WTC11 (cell line): Measurements from ENCODE around the gene WDR5B. TPM values are rescaled to one million over a fixed set of nuclear protein-coding genes. Genes with fewer than 3 reads are reported as not detected.

Experiments used
- ATAC-seq: fragments of 200-7000 bp; cut with Tn5 transposase; 2 replicates; pipeline ENCODE4 v1.10.0; 2021; ENCODE audit warnings: mild to moderate bottlenecking, moderate library complexity
- CTCF ChIA-PET: fragments of 300-600 bp; sonication (Branson Sonifier 250); formaldehyde crosslinking; loops from one replicate; lab custom pipeline; 2021; ENCODE audit warnings: antibody characterized with exemption; lab: Charles Lee
- POLR2A ChIA-PET: fragments of 350-600 bp; sonication (Branson Sonifier 250); formaldehyde crosslinking; loops from one replicate; lab custom pipeline; 2021; ENCODE audit warnings: antibody characterized with exemption; lab: Charles Lee
- DNase-seq: peaks from one replicate; pipeline ENCODE4 v3.0.0; 2021; ENCODE audit warnings: low spot score
- H3K27ac Mint-ChIP-seq: 2 replicates; pipeline ENCODE4 v1.8.0; 2021; ENCODE audit warnings: mixed read lengths
- H3K27me3 Mint-ChIP-seq: 2 replicates; pipeline ENCODE4 v1.8.0; 2021; ENCODE audit warnings: low read depth, mild to moderate bottlenecking, moderate library complexity, mixed read lengths
- H3K36me3 Mint-ChIP-seq: 2 replicates; pipeline ENCODE4 v1.8.0; 2021; ENCODE audit warnings: mixed read lengths
- H3K4me1 Mint-ChIP-seq: 2 replicates; pipeline ENCODE4 v1.8.0; 2022; ENCODE audit warnings: mixed read lengths
- H3K4me3 Mint-ChIP-seq: 2 replicates; pipeline ENCODE4 v1.8.0; 2021; ENCODE audit warnings: mild to moderate bottlenecking, moderate library complexity, mixed read lengths
- H3K9me3 Mint-ChIP-seq: 2 replicates; pipeline ENCODE4 v1.8.0; 2021; ENCODE audit warnings: mixed read lengths
- GABPB1 ChIP-seq: sonication (generic); formaldehyde crosslinking; IDR thresholded peaks from 2 replicates; pipeline ENCODE4 v1.8.1; 2023; ENCODE audit warnings: mild to moderate bottlenecking, missing genetic modification reagents
- HMGA2 ChIP-seq: fragments of 250-450 bp; sonication (Bioruptor Pico); IDR thresholded peaks from 2 replicates; pipeline ENCODE4 v1.4.0; 2021; ENCODE audit warnings: mild to moderate bottlenecking, moderate library complexity
- TEAD1 ChIP-seq: sonication (generic); formaldehyde crosslinking; IDR thresholded peaks from 2 replicates; pipeline ENCODE4 v1.8.0; 2022; ENCODE audit warnings: mild to moderate bottlenecking, missing genetic modification reagents
- ZBTB21 ChIP-seq: sonication (generic); formaldehyde crosslinking; IDR thresholded peaks from 2 replicates; pipeline ENCODE4 v1.8.1; 2023; ENCODE audit warnings: mild to moderate bottlenecking, missing genetic modification reagents, borderline replicate concordance
- ZNF219 ChIP-seq: sonication (generic); formaldehyde crosslinking; IDR thresholded peaks from 2 replicates; pipeline ENCODE4 v1.8.0; 2023; ENCODE audit warnings: missing genetic modification reagents, mild to moderate bottlenecking, borderline replicate concordance
- total RNA-seq: library from RNA; stranded (reverse); gene quantifications from 3 replicates; pipeline ENCODE4 v1.2.3, GENCODE V29; 2021
- TF ChIP-seq, protein P1 (sequence below): fragments of 250-450 bp; sonication (Bioruptor Pico); IDR thresholded peaks from 2 replicates; pipeline ENCODE4 v1.9.0; 2021; ENCODE audit warnings: mild to moderate bottlenecking
- TF ChIP-seq, protein P2 (sequence below): sonication (generic); formaldehyde crosslinking; IDR thresholded peaks from 2 replicates; pipeline ENCODE4 v1.8.1; 2023; ENCODE audit warnings: mild to moderate bottlenecking, missing genetic modification reagents, moderate library complexity
- TF ChIP-seq, protein P3 (sequence below): sonication (generic); formaldehyde crosslinking; conservative IDR thresholded peaks from 2 replicates; pipeline ENCODE4 v1.8.1; 2023; ENCODE audit warnings: mild to moderate bottlenecking, low read depth, missing genetic modification reagents, moderate library complexity
- TF ChIP-seq, protein P4 (sequence below): sonication (generic); formaldehyde crosslinking; IDR thresholded peaks from 2 replicates; pipeline ENCODE4 v1.8.1; 2023; ENCODE audit warnings: mild to moderate bottlenecking, missing genetic modification reagents, borderline replicate concordance
- TF ChIP-seq, protein P5 (sequence below): sonication (generic); formaldehyde crosslinking; conservative IDR thresholded peaks from 2 replicates; pipeline ENCODE4 v1.8.1; 2022; ENCODE audit warnings: mild to moderate bottlenecking, missing genetic modification reagents
- TF ChIP-seq, protein P6 (sequence below): sonication (generic); formaldehyde crosslinking; IDR thresholded peaks from 2 replicates; pipeline ENCODE4 v1.8.1; 2023; ENCODE audit warnings: mild to moderate bottlenecking, missing genetic modification reagents
- TF ChIP-seq, protein P7 (sequence below): sonication (generic); formaldehyde crosslinking; IDR thresholded peaks from 2 replicates; pipeline ENCODE4 v1.8.0; 2022; ENCODE audit warnings: missing genetic modification reagents

The WDR5B gene
- total RNA-seq, 1 experiment from 2014 or later: 2.8 TPM

DNA sequence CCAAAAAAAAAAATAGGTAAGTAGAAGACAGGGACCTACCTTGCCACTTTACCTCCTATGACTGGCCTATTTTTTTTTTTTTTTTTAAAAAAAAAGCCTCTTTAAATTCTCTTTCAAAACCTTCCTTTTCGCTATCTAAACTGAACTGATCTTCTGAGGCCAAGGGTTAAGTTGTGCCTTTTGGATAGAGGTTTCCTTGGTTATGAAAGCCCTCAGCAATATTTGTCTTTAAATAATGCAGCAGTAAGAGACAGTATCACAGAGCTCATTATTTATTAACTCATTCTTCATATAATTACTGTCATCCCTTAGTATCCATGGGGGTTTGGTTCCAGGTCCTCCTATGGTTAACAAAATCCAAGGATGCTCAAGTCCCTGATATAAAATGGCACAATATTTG is 41.8 kb downstream of the WDR5B start (continued):
- TF ChIP-seq, protein P1, sequence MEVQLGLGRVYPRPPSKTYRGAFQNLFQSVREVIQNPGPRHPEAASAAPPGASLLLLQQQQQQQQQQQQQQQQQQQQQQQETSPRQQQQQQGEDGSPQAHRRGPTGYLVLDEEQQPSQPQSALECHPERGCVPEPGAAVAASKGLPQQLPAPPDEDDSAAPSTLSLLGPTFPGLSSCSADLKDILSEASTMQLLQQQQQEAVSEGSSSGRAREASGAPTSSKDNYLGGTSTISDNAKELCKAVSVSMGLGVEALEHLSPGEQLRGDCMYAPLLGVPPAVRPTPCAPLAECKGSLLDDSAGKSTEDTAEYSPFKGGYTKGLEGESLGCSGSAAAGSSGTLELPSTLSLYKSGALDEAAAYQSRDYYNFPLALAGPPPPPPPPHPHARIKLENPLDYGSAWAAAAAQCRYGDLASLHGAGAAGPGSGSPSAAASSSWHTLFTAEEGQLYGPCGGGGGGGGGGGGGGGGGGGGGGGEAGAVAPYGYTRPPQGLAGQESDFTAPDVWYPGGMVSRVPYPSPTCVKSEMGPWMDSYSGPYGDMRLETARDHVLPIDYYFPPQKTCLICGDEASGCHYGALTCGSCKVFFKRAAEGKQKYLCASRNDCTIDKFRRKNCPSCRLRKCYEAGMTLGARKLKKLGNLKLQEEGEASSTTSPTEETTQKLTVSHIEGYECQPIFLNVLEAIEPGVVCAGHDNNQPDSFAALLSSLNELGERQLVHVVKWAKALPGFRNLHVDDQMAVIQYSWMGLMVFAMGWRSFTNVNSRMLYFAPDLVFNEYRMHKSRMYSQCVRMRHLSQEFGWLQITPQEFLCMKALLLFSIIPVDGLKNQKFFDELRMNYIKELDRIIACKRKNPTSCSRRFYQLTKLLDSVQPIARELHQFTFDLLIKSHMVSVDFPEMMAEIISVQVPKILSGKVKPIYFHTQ: no peak

DNA sequence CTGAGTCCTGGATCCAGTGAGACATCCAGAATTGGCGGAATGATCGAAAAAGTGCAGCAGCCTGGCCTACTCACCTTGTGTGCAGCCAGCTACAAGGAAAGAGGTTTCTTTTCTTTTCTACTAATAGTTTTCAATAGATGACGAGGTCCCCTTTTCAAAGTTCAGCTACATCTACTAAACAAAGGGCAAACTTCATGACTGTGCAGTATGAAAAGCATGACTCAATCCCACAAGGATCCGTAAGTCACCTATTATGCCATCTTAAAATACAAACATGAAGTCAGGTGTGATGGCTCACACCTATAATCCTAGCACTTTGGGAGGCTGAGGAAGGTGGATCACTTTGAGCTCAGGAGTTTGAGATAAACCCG is 49.5 kb downstream of the WDR5B start:
- DNase-seq: no peak
- Mint-ChIP-seq H3K27me3 (no peaks in the 10 kb centered on the region), H3K4me1 (peaks cover 4% of the 10 kb centered on the region), H3K4me3 (no peak overlapping the region), H3K27ac (no peak overlapping the region), H3K9me3 (no peaks in the 10 kb centered on the region), H3K36me3 (peaks cover 48% of the 10 kb centered on the region)
- CTCF ChIA-PET: no interaction called here
- no peak for ATAC-seq
- POLR2A ChIA-PET: no interaction called here
- TF ChIP-seq, protein P2, sequence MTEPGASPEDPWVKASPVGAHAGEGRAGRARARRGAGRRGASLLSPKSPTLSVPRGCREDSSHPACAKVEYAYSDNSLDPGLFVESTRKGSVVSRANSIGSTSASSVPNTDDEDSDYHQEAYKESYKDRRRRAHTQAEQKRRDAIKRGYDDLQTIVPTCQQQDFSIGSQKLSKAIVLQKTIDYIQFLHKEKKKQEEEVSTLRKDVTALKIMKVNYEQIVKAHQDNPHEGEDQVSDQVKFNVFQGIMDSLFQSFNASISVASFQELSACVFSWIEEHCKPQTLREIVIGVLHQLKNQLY: no peak
- TF ChIP-seq HMGA2 (CRISPR knock-in tag) (no peak), ZNF219 (CRISPR knock-in tag) (no peak), ZBTB21 (CRISPR knock-in tag) (no peak), GABPB1 (no peak), TEAD1 (no peak)
- TF ChIP-seq, protein P3, sequence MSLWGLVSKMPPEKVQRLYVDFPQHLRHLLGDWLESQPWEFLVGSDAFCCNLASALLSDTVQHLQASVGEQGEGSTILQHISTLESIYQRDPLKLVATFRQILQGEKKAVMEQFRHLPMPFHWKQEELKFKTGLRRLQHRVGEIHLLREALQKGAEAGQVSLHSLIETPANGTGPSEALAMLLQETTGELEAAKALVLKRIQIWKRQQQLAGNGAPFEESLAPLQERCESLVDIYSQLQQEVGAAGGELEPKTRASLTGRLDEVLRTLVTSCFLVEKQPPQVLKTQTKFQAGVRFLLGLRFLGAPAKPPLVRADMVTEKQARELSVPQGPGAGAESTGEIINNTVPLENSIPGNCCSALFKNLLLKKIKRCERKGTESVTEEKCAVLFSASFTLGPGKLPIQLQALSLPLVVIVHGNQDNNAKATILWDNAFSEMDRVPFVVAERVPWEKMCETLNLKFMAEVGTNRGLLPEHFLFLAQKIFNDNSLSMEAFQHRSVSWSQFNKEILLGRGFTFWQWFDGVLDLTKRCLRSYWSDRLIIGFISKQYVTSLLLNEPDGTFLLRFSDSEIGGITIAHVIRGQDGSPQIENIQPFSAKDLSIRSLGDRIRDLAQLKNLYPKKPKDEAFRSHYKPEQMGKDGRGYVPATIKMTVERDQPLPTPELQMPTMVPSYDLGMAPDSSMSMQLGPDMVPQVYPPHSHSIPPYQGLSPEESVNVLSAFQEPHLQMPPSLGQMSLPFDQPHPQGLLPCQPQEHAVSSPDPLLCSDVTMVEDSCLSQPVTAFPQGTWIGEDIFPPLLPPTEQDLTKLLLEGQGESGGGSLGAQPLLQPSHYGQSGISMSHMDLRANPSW (CRISPR knock-in tag): no peak
- TF ChIP-seq, protein P4, sequence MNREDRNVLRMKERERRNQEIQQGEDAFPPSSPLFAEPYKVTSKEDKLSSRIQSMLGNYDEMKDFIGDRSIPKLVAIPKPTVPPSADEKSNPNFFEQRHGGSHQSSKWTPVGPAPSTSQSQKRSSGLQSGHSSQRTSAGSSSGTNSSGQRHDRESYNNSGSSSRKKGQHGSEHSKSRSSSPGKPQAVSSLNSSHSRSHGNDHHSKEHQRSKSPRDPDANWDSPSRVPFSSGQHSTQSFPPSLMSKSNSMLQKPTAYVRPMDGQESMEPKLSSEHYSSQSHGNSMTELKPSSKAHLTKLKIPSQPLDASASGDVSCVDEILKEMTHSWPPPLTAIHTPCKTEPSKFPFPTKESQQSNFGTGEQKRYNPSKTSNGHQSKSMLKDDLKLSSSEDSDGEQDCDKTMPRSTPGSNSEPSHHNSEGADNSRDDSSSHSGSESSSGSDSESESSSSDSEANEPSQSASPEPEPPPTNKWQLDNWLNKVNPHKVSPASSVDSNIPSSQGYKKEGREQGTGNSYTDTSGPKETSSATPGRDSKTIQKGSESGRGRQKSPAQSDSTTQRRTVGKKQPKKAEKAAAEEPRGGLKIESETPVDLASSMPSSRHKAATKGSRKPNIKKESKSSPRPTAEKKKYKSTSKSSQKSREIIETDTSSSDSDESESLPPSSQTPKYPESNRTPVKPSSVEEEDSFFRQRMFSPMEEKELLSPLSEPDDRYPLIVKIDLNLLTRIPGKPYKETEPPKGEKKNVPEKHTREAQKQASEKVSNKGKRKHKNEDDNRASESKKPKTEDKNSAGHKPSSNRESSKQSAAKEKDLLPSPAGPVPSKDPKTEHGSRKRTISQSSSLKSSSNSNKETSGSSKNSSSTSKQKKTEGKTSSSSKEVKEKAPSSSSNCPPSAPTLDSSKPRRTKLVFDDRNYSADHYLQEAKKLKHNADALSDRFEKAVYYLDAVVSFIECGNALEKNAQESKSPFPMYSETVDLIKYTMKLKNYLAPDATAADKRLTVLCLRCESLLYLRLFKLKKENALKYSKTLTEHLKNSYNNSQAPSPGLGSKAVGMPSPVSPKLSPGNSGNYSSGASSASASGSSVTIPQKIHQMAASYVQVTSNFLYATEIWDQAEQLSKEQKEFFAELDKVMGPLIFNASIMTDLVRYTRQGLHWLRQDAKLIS (CRISPR knock-in tag): no peak
- TF ChIP-seq, protein P5, sequence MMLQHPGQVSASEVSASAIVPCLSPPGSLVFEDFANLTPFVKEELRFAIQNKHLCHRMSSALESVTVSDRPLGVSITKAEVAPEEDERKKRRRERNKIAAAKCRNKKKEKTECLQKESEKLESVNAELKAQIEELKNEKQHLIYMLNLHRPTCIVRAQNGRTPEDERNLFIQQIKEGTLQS (CRISPR knock-in tag): no peak
- TF ChIP-seq, protein P6, sequence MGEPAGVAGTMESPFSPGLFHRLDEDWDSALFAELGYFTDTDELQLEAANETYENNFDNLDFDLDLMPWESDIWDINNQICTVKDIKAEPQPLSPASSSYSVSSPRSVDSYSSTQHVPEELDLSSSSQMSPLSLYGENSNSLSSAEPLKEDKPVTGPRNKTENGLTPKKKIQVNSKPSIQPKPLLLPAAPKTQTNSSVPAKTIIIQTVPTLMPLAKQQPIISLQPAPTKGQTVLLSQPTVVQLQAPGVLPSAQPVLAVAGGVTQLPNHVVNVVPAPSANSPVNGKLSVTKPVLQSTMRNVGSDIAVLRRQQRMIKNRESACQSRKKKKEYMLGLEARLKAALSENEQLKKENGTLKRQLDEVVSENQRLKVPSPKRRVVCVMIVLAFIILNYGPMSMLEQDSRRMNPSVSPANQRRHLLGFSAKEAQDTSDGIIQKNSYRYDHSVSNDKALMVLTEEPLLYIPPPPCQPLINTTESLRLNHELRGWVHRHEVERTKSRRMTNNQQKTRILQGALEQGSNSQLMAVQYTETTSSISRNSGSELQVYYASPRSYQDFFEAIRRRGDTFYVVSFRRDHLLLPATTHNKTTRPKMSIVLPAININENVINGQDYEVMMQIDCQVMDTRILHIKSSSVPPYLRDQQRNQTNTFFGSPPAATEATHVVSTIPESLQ (CRISPR knock-in tag): no peak
- TF ChIP-seq, protein P7, sequence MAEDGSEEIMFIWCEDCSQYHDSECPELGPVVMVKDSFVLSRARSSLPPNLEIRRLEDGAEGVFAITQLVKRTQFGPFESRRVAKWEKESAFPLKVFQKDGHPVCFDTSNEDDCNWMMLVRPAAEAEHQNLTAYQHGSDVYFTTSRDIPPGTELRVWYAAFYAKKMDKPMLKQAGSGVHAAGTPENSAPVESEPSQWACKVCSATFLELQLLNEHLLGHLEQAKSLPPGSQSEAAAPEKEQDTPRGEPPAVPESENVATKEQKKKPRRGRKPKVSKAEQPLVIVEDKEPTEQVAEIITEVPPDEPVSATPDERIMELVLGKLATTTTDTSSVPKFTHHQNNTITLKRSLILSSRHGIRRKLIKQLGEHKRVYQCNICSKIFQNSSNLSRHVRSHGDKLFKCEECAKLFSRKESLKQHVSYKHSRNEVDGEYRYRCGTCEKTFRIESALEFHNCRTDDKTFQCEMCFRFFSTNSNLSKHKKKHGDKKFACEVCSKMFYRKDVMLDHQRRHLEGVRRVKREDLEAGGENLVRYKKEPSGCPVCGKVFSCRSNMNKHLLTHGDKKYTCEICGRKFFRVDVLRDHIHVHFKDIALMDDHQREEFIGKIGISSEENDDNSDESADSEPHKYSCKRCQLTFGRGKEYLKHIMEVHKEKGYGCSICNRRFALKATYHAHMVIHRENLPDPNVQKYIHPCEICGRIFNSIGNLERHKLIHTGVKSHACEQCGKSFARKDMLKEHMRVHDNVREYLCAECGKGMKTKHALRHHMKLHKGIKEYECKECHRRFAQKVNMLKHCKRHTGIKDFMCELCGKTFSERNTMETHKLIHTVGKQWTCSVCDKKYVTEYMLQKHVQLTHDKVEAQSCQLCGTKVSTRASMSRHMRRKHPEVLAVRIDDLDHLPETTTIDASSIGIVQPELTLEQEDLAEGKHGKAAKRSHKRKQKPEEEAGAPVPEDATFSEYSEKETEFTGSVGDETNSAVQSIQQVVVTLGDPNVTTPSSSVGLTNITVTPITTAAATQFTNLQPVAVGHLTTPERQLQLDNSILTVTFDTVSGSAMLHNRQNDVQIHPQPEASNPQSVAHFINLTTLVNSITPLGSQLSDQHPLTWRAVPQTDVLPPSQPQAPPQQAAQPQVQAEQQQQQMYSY: no peak
